H1 (cell line): Measurements from ENCODE around the gene PGA5. TPM values are rescaled to one million over a fixed set of nuclear protein-coding genes. Genes with fewer than 3 reads are reported as not detected.
A peak's percentile ranks its signal among the peaks of the same experiment; 100 is the strongest.

Experiments
- SUZ12 ChIP-seq: fragments of 200-600 bp; sonication (generic); IDR thresholded peaks from 2 replicates; pipeline ENCODE4 v1.6.1; 2012; ENCODE audit warnings: mild to moderate bottlenecking, inconsistent platforms, low read length, moderate library complexity, mixed read lengths
- polyA plus RNA-seq, 7 experiments: library from polyadenylated mRNA; depleted of rRNA in 3 of 7; stranded (reverse) in 5 of 7; unstranded in 2 of 7; fragments of >200 nt in 5 of 7; fragments of 200-250 nt in 2 of 7; gene quantifications; 1 replicate in 5 of 7; 2 replicates in 1 of 7; 4 replicates in 1 of 7; pipeline versions ENCODE4 v1.2.1 to v1.2.3, GENCODE V29; 2011 to 2013; ENCODE audit warnings: missing spikeins in 2 of 7, mixed read lengths in 2 of 7
- total RNA-seq: library from RNA; stranded (reverse); fragmentation: NEBNext Ultra II Directional; extraction: Animal tissue kit (Norgen Biotek cat#: 25700); gene quantifications from 2 replicates; pipeline ENCODE4 v1.2.1, GENCODE V29; 2021
- TF ChIP-seq, protein P1 (sequence below): fragments of 300-600 bp; sonication (generic); IDR thresholded peaks from 2 replicates; pipeline ENCODE4 v1.7.1; 2012; ENCODE audit warnings: low read length, moderate library complexity, mild to moderate bottlenecking, inconsistent platforms; ENCODE audit not compliant: insufficient replicate concordance

The PGA5 gene
- total and polyA plus RNA-seq, 2 of the 8 experiments (the other 6 are each of a cell fraction or from before 2014, with no cell fraction given): 0.67 to 2.0 TPM

DNA sequence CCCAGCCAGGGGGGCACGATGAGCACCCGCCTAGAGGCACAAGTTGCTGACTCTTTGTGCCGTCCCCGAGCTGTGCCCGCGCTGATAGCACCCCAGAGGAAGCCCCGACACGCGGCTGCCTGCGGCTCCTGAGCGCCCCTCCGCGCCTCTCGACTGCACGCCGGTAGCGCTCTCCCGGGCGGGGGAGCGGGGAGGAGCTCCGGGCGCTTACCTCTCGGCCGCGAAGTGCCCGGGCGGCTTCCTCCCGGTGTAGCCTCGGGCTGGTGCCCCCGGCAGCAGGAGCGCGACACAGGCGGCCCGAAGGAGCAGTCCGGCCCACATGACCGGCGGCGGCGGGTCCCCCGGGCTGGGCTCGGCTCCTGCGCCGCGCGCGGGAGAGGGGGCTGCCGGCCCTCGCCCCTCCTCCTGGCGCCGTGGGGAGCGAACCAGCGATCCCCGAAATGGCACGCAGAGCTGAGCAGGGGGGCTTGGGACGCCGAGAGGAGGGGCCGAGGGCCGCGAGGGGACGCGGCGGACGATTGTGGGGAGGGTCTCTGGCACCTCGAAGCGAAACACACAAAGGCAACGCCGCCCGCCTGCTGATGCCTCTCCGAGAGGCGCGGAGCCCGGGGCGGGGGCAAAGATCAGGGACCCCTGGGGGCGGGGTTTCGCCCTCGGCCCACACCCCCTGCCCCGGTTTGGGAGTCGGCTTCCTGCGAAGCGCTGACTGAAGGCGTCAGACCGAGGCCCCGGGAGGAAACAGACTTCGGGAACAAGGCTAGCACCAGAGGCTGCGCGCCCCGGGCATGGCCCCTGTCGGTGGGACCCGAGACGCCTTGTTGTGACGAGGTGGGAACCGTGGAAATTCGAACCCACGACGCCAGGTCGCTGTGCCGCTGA is 54.0 kb downstream of the PGA5 start, which contains the start of gene VWCE (continued):
- TF ChIP-seq, protein P1, sequence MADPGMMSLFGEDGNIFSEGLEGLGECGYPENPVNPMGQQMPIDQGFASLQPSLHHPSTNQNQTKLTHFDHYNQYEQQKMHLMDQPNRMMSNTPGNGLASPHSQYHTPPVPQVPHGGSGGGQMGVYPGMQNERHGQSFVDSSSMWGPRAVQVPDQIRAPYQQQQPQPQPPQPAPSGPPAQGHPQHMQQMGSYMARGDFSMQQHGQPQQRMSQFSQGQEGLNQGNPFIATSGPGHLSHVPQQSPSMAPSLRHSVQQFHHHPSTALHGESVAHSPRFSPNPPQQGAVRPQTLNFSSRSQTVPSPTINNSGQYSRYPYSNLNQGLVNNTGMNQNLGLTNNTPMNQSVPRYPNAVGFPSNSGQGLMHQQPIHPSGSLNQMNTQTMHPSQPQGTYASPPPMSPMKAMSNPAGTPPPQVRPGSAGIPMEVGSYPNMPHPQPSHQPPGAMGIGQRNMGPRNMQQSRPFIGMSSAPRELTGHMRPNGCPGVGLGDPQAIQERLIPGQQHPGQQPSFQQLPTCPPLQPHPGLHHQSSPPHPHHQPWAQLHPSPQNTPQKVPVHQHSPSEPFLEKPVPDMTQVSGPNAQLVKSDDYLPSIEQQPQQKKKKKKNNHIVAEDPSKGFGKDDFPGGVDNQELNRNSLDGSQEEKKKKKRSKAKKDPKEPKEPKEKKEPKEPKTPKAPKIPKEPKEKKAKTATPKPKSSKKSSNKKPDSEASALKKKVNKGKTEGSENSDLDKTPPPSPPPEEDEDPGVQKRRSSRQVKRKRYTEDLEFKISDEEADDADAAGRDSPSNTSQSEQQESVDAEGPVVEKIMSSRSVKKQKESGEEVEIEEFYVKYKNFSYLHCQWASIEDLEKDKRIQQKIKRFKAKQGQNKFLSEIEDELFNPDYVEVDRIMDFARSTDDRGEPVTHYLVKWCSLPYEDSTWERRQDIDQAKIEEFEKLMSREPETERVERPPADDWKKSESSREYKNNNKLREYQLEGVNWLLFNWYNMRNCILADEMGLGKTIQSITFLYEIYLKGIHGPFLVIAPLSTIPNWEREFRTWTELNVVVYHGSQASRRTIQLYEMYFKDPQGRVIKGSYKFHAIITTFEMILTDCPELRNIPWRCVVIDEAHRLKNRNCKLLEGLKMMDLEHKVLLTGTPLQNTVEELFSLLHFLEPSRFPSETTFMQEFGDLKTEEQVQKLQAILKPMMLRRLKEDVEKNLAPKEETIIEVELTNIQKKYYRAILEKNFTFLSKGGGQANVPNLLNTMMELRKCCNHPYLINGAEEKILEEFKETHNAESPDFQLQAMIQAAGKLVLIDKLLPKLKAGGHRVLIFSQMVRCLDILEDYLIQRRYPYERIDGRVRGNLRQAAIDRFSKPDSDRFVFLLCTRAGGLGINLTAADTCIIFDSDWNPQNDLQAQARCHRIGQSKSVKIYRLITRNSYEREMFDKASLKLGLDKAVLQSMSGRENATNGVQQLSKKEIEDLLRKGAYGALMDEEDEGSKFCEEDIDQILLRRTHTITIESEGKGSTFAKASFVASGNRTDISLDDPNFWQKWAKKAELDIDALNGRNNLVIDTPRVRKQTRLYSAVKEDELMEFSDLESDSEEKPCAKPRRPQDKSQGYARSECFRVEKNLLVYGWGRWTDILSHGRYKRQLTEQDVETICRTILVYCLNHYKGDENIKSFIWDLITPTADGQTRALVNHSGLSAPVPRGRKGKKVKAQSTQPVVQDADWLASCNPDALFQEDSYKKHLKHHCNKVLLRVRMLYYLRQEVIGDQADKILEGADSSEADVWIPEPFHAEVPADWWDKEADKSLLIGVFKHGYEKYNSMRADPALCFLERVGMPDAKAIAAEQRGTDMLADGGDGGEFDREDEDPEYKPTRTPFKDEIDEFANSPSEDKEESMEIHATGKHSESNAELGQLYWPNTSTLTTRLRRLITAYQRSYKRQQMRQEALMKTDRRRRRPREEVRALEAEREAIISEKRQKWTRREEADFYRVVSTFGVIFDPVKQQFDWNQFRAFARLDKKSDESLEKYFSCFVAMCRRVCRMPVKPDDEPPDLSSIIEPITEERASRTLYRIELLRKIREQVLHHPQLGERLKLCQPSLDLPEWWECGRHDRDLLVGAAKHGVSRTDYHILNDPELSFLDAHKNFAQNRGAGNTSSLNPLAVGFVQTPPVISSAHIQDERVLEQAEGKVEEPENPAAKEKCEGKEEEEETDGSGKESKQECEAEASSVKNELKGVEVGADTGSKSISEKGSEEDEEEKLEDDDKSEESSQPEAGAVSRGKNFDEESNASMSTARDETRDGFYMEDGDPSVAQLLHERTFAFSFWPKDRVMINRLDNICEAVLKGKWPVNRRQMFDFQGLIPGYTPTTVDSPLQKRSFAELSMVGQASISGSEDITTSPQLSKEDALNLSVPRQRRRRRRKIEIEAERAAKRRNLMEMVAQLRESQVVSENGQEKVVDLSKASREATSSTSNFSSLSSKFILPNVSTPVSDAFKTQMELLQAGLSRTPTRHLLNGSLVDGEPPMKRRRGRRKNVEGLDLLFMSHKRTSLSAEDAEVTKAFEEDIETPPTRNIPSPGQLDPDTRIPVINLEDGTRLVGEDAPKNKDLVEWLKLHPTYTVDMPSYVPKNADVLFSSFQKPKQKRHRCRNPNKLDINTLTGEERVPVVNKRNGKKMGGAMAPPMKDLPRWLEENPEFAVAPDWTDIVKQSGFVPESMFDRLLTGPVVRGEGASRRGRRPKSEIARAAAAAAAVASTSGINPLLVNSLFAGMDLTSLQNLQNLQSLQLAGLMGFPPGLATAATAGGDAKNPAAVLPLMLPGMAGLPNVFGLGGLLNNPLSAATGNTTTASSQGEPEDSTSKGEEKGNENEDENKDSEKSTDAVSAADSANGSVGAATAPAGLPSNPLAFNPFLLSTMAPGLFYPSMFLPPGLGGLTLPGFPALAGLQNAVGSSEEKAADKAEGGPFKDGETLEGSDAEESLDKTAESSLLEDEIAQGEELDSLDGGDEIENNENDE: no peak
- peak; percentile 31; the same call in 1 of the 2 replicates for TF ChIP-seq SUZ12
